ENCODE data around the gene ARMC7.
"Not testable (repeated sequence)": the region's sequence is repeated elsewhere in the genome, so short reads cannot be mapped to it uniquely, and the experiment has no call there.

ARMC7 gene

GRCh38 chr17:75160211-75160610 lies 50.4 kb downstream of the ARMC7 start:
- no peak for TF ChIP-seq CTCF (IDR thresholded peaks at IDR 0.05; ENCODE audit: insufficient read depth, missing control alignments)
- FAIRE-seq (no peak), DNase-seq (ENCODE audit: insufficient read length, low spot score) (no peak)

- TF ChIP-seq CTCF (IDR thresholded peaks at IDR 0.05; ENCODE audit: insufficient read depth, missing control alignments), result no peak
- no peak for FAIRE-seq
These were observed 53.3 kb downstream of the ARMC7 start for GRCh38 chr17:75163074-75163473.

GRCh38 chr17:75164606-75165005 lies 54.8 kb downstream of the ARMC7 start:
- not testable (repeated sequence) for FAIRE-seq; DNase-seq (ENCODE audit: insufficient read length, low spot score)

More at GRCh38 chr17:75163074-75163473, 53.3 kb downstream of the ARMC7 start:
- no peak for DNase-seq (ENCODE audit: insufficient read length, low spot score)

GRCh38 chr17:75168998-75169397 lies 59.2 kb downstream of the ARMC7 start:
- FAIRE-seq, result no peak
- DNase-seq (ENCODE audit: insufficient read length, low spot score), result no peak
- no peak for TF ChIP-seq CTCF (IDR thresholded peaks at IDR 0.05; ENCODE audit: insufficient read depth, missing control alignments)

GRCh38 chr17:75173526-75173925 lies 63.8 kb downstream of the ARMC7 start:
- FAIRE-seq (no peak), DNase-seq (ENCODE audit: insufficient read length, low spot score) (no peak)
- TF ChIP-seq CTCF (IDR thresholded peaks at IDR 0.05; ENCODE audit: insufficient read depth, missing control alignments), result no peak

- TF ChIP-seq CTCF (IDR thresholded peaks at IDR 0.05; ENCODE audit: insufficient read depth, missing control alignments), result no peak
- DNase-seq (ENCODE audit: insufficient read length, low spot score), result no peak
- no peak for FAIRE-seq
These were observed 65.2 kb downstream of the ARMC7 start for GRCh38 chr17:75174996-75175395.

GRCh38 chr17:75176625-75177024 lies 66.9 kb downstream of the ARMC7 start:
- no peak for FAIRE-seq
- no peak for DNase-seq (ENCODE audit: insufficient read length, low spot score)
- no peak for TF ChIP-seq CTCF (IDR thresholded peaks at IDR 0.05; ENCODE audit: insufficient read depth, missing control alignments)

GRCh38 chr17:75178453-75178852 lies 68.7 kb downstream of the ARMC7 start:
- DNase-seq (ENCODE audit: insufficient read length, low spot score) (no peak), FAIRE-seq (no peak)
- TF ChIP-seq CTCF (IDR thresholded peaks at IDR 0.05; ENCODE audit: insufficient read depth, missing control alignments), result no peak
